ENCODE data around the gene IGSF8.

IGSF8 gene

DNA sequence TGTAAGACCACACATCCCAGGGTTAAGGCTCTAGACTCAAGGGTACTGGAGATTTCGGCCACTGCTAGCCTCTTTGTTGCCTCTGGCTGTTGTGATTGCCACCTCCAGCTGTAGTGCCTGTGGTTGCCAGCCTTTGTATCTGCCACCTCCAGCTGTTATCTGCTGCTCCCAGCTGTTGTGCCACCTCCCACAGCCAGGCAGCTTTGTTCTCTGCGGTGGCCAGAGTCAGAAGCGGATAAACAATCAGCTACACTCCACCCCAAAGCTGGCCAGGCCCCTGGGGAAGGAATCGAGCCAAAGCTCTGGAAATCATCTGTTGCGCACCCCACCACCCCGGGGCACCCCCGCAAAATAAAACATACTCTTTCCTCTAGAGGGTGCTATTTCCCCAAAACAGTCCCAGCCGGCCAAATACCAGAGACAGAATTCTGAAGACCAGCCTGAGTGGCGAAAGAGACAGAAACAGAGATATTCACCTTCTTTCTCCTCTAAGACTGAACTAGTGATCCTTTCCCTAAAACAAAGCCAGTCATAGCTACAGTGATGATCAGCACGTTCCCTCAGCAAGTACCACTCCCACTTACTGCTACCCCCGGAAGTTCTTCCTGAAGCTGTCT is 51.8 kb downstream of the IGSF8 start (continued):
- TF ChIP-seq, protein P1, sequence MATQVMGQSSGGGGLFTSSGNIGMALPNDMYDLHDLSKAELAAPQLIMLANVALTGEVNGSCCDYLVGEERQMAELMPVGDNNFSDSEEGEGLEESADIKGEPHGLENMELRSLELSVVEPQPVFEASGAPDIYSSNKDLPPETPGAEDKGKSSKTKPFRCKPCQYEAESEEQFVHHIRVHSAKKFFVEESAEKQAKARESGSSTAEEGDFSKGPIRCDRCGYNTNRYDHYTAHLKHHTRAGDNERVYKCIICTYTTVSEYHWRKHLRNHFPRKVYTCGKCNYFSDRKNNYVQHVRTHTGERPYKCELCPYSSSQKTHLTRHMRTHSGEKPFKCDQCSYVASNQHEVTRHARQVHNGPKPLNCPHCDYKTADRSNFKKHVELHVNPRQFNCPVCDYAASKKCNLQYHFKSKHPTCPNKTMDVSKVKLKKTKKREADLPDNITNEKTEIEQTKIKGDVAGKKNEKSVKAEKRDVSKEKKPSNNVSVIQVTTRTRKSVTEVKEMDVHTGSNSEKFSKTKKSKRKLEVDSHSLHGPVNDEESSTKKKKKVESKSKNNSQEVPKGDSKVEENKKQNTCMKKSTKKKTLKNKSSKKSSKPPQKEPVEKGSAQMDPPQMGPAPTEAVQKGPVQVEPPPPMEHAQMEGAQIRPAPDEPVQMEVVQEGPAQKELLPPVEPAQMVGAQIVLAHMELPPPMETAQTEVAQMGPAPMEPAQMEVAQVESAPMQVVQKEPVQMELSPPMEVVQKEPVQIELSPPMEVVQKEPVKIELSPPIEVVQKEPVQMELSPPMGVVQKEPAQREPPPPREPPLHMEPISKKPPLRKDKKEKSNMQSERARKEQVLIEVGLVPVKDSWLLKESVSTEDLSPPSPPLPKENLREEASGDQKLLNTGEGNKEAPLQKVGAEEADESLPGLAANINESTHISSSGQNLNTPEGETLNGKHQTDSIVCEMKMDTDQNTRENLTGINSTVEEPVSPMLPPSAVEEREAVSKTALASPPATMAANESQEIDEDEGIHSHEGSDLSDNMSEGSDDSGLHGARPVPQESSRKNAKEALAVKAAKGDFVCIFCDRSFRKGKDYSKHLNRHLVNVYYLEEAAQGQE (tag by site-specific recombination; IDR thresholded peaks at IDR 0.05): no peak
- TF ChIP-seq EGR2 (tag by site-specific recombination; IDR thresholded peaks at IDR 0.05; ENCODE audit: low read depth) (peak; percentile 94), ZNF366 (tag by site-specific recombination; conservative IDR thresholded peaks at IDR 0.05) (no peak), ZNF660 (tag by site-specific recombination; IDR thresholded peaks at IDR 0.05) (peak; percentile 25; the same call in 1 of the 2 replicates), HOXC10 (CRISPR knock-in tag; IDR thresholded peaks at IDR 0.05) (no peak), ZEB2 (tag by site-specific recombination; IDR thresholded peaks at IDR 0.05) (no peak), ZFHX2 (tag by site-specific recombination; conservative IDR thresholded peaks at IDR 0.05) (peak; percentile 96), GLIS2 (tag by site-specific recombination; IDR thresholded peaks at IDR 0.05) (peak; percentile 75), ZNF670 (tag by site-specific recombination; IDR thresholded peaks at IDR 0.05; ENCODE audit: low read depth) (no peak), SP3 (tag by site-specific recombination; IDR thresholded peaks at IDR 0.05) (no peak), ZNF292 (tag by site-specific recombination; IDR thresholded peaks at IDR 0.05; ENCODE audit: borderline replicate concordance, low read depth) (no peak), ZNF341 (tag by site-specific recombination; IDR thresholded peaks at IDR 0.05; ENCODE audit: low read depth) (peak; percentile 89), ZNF654 (tag by site-specific recombination; IDR thresholded peaks at IDR 0.05; ENCODE audit: low read depth) (peak; percentile 59), OVOL3 (tag by site-specific recombination; IDR thresholded peaks at IDR 0.05) (no peak), ZBTB7A (tag by site-specific recombination; IDR thresholded peaks at IDR 0.05; ENCODE audit: low read depth) (no peak), ZNF610 (tag by site-specific recombination; IDR thresholded peaks at IDR 0.05; ENCODE audit: borderline replicate concordance) (no peak), ZNF621 (tag by site-specific recombination; IDR thresholded peaks at IDR 0.05) (no peak), ZNF626 (tag by site-specific recombination; IDR thresholded peaks at IDR 0.05) (no peak), ZNF214 (tag by site-specific recombination; IDR thresholded peaks at IDR 0.05; ENCODE audit: borderline replicate concordance) (no peak), OSR2 (tag by site-specific recombination; IDR thresholded peaks at IDR 0.05) (no peak), GLIS1 (tag by site-specific recombination; IDR thresholded peaks at IDR 0.05) (peak; percentile 100), ZNF777 (tag by site-specific recombination; IDR thresholded peaks at IDR 0.05; ENCODE audit: borderline replicate concordance) (no peak), SCRT1 (tag by site-specific recombination; IDR thresholded peaks at IDR 0.05; ENCODE audit: borderline replicate concordance) (peak; percentile 96), ZBTB17 (tag by site-specific recombination; IDR thresholded peaks at IDR 0.05) (peak; percentile 48; the same call in 1 of the 2 replicates)
- TF ChIP-seq, protein P2, sequence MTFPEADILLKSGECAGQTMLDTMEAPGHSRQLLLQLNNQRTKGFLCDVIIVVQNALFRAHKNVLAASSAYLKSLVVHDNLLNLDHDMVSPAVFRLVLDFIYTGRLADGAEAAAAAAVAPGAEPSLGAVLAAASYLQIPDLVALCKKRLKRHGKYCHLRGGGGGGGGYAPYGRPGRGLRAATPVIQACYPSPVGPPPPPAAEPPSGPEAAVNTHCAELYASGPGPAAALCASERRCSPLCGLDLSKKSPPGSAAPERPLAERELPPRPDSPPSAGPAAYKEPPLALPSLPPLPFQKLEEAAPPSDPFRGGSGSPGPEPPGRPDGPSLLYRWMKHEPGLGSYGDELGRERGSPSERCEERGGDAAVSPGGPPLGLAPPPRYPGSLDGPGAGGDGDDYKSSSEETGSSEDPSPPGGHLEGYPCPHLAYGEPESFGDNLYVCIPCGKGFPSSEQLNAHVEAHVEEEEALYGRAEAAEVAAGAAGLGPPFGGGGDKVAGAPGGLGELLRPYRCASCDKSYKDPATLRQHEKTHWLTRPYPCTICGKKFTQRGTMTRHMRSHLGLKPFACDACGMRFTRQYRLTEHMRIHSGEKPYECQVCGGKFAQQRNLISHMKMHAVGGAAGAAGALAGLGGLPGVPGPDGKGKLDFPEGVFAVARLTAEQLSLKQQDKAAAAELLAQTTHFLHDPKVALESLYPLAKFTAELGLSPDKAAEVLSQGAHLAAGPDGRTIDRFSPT (tag by site-specific recombination; IDR thresholded peaks at IDR 0.05): 0 out of 2 replicates have a peak, but pooled peaks have one; percentile 19
- TF ChIP-seq, protein P3, sequence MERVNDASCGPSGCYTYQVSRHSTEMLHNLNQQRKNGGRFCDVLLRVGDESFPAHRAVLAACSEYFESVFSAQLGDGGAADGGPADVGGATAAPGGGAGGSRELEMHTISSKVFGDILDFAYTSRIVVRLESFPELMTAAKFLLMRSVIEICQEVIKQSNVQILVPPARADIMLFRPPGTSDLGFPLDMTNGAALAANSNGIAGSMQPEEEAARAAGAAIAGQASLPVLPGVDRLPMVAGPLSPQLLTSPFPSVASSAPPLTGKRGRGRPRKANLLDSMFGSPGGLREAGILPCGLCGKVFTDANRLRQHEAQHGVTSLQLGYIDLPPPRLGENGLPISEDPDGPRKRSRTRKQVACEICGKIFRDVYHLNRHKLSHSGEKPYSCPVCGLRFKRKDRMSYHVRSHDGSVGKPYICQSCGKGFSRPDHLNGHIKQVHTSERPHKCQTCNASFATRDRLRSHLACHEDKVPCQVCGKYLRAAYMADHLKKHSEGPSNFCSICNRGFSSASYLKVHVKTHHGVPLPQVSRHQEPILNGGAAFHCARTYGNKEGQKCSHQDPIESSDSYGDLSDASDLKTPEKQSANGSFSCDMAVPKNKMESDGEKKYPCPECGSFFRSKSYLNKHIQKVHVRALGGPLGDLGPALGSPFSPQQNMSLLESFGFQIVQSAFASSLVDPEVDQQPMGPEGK (tag by site-specific recombination; IDR thresholded peaks at IDR 0.05): peak; percentile 89
- TF ChIP-seq, protein P4, sequence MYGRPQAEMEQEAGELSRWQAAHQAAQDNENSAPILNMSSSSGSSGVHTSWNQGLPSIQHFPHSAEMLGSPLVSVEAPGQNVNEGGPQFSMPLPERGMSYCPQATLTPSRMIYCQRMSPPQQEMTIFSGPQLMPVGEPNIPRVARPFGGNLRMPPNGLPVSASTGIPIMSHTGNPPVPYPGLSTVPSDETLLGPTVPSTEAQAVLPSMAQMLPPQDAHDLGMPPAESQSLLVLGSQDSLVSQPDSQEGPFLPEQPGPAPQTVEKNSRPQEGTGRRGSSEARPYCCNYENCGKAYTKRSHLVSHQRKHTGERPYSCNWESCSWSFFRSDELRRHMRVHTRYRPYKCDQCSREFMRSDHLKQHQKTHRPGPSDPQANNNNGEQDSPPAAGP (tag by site-specific recombination; IDR thresholded peaks at IDR 0.05): no peak
- TF ChIP-seq, protein P5, sequence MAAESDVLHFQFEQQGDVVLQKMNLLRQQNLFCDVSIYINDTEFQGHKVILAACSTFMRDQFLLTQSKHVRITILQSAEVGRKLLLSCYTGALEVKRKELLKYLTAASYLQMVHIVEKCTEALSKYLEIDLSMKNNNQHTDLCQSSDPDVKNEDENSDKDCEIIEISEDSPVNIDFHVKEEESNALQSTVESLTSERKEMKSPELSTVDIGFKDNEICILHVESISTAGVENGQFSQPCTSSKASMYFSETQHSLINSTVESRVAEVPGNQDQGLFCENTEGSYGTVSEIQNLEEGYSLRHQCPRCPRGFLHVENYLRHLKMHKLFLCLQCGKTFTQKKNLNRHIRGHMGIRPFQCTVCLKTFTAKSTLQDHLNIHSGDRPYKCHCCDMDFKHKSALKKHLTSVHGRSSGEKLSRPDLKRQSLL (tag by site-specific recombination; IDR thresholded peaks at IDR 0.05): no peak
- TF ChIP-seq, protein P6, sequence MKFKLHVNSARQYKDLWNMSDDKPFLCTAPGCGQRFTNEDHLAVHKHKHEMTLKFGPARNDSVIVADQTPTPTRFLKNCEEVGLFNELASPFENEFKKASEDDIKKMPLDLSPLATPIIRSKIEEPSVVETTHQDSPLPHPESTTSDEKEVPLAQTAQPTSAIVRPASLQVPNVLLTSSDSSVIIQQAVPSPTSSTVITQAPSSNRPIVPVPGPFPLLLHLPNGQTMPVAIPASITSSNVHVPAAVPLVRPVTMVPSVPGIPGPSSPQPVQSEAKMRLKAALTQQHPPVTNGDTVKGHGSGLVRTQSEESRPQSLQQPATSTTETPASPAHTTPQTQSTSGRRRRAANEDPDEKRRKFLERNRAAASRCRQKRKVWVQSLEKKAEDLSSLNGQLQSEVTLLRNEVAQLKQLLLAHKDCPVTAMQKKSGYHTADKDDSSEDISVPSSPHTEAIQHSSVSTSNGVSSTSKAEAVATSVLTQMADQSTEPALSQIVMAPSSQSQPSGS (tag by site-specific recombination; IDR thresholded peaks at IDR 0.05; ENCODE audit: low read depth): no peak
